ENCODE measurements around the gene PDLIM5.

DNA sequence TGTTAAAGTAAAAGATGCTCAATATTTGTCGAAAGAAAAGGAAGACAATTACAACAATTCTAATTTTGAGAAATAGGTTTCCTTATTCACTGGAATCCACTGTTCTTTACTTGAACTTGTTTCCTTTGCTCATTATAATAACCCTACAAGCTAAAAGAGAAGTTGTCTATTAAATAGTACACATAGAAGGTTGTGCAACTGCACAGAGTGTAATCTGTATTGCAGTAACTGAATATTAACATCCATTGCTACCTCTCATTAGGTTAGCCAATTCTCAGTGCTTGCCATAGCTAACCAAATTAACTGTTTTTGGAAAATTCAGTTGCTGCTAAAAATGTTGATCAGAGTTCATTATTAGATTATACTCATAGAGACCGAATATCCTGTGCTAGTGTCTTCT lies 120.0 kb downstream of the PDLIM5 start:
- TF ChIP-seq SPI1 (IDR thresholded peaks at IDR 0.05; ENCODE audit: low read depth, low read length) (no peak), TAF1 (IDR thresholded peaks at IDR 0.05; ENCODE audit: low read depth, low read length) (no peak), POLR2A (IDR thresholded peaks at IDR 0.05; ENCODE audit: low read depth, low read length) (no peak), POLR2AphosphoS5 (IDR thresholded peaks at IDR 0.05; ENCODE audit: low read depth, low read length) (no peak)

Data from GM12891 (cell line).